Measurements from ENCODE around the gene NRM.
"Not testable (repeated sequence)": the region's sequence is repeated elsewhere in the genome, so short reads cannot be mapped to it uniquely, and the experiment has no call there.

DNA sequence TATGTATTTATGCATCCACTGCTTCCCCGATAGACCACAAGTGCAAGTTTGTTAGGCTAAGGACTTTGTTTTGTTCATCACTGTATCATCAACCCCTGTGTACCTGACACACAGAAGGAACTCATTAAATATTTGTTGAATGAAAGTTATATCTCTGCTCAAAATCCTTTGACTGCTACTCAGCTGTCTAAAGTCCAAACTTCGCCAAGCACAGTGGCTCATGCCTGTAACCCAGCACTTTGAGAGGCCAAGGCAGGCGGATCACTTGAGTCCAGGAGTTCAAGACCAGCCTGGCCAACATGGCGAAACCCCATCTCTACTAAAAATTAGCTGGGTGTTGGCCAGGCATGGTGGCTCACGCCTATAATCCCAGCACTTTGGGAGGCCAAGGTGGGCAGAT is 32.9 kb downstream of the NRM start:
- TF ChIP-seq, protein P1, sequence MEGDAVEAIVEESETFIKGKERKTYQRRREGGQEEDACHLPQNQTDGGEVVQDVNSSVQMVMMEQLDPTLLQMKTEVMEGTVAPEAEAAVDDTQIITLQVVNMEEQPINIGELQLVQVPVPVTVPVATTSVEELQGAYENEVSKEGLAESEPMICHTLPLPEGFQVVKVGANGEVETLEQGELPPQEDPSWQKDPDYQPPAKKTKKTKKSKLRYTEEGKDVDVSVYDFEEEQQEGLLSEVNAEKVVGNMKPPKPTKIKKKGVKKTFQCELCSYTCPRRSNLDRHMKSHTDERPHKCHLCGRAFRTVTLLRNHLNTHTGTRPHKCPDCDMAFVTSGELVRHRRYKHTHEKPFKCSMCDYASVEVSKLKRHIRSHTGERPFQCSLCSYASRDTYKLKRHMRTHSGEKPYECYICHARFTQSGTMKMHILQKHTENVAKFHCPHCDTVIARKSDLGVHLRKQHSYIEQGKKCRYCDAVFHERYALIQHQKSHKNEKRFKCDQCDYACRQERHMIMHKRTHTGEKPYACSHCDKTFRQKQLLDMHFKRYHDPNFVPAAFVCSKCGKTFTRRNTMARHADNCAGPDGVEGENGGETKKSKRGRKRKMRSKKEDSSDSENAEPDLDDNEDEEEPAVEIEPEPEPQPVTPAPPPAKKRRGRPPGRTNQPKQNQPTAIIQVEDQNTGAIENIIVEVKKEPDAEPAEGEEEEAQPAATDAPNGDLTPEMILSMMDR (IDR thresholded peaks at IDR 0.05; ENCODE audit: poor library complexity, severe bottlenecking): not testable (repeated sequence)
- TF ChIP-seq EP300 (conservative IDR thresholded peaks at IDR 0.05; ENCODE audit: poor library complexity, severe bottlenecking); POLR2AphosphoS5 (IDR thresholded peaks at IDR 0.05); EZH2 (IDR thresholded peaks at IDR 0.05; ENCODE audit: borderline replicate concordance, insufficient read depth, low read length, poor library complexity, severe bottlenecking): not testable (repeated sequence)
